ENCODE data around the gene ATN1.
A peak's percentile ranks its signal among the peaks of the same experiment; 100 is the strongest.

ATN1 gene

DNA sequence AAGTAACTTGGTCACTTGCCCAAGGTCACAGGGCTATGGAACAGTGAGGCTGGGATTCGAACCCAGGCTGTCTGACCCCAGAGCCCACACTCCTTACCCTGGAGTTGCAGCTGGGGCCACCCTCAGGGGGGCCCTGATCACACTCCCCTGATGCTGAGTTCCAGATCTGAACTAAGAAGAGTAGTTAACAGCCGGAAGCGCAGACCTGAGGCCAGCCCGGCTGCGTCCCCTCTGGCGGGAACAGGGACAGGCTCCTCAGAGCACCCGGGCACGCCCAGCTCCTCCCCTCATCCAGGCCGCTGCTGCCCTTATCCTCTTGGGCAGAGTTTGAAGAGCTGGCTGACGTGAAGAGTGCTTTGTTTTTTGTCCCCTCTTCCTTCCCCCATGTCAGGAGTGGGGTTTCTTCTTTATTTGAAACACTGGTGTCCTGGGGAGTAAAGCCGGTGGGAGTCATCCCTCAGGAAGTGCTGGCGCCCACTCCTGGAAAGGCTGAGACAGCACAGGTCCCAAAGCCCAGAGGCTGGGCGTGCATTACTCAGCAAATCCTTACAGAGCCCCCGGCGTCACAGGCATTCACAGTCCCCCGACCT is 34.0 kb downstream of the ATN1 start:
- peaks cover 23% of the 10 kb centered on the region for H3F3A ChIP-seq (ENCODE audit: control insufficient read depth, insufficient read depth)
- TF ChIP-seq, protein P1, sequence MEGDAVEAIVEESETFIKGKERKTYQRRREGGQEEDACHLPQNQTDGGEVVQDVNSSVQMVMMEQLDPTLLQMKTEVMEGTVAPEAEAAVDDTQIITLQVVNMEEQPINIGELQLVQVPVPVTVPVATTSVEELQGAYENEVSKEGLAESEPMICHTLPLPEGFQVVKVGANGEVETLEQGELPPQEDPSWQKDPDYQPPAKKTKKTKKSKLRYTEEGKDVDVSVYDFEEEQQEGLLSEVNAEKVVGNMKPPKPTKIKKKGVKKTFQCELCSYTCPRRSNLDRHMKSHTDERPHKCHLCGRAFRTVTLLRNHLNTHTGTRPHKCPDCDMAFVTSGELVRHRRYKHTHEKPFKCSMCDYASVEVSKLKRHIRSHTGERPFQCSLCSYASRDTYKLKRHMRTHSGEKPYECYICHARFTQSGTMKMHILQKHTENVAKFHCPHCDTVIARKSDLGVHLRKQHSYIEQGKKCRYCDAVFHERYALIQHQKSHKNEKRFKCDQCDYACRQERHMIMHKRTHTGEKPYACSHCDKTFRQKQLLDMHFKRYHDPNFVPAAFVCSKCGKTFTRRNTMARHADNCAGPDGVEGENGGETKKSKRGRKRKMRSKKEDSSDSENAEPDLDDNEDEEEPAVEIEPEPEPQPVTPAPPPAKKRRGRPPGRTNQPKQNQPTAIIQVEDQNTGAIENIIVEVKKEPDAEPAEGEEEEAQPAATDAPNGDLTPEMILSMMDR (IDR thresholded peaks at IDR 0.05; ENCODE audit: low read depth, low read length, poor library complexity, severe bottlenecking): peak; percentile 58
- no peak for TF ChIP-seq EZH2phosphoT487 (IDR thresholded peaks at IDR 0.05; ENCODE audit: borderline replicate concordance, low read length)
- no peak overlapping the region for H3K27ac ChIP-seq (ENCODE audit: low read depth, low read length)
- H4K20me1 ChIP-seq (ENCODE audit: control insufficient read depth, insufficient read depth, low read depth, low read length): no peaks in the 10 kb centered on the region; the same call in none of the 2 replicates
- H3K9me2 ChIP-seq (replicated peaks; ENCODE audit: control insufficient read depth, low read length): no peaks in the 10 kb centered on the region
- H3K9me3 ChIP-seq (ENCODE audit: control insufficient read depth, insufficient read depth, low read length): no peaks in the 10 kb centered on the region
- H3K4me1 ChIP-seq (ENCODE audit: control insufficient read depth, low read length): peaks cover 63% of the 10 kb centered on the region
- H3K4me3 ChIP-seq (ENCODE audit: low read length): peak overlapping the region; percentile 19
- H3K36me3 ChIP-seq (ENCODE audit: control insufficient read depth, low read length): peaks cover 28% of the 10 kb centered on the region
- peaks cover 55% of the 10 kb centered on the region for H3K27me3 ChIP-seq (ENCODE audit: control insufficient read depth, low read length)
- no peaks in the 10 kb centered on the region for H3K79me2 ChIP-seq (ENCODE audit: control insufficient read depth, low read length)
- peak overlapping the region; percentile 49 for H3K4me2 ChIP-seq (ENCODE audit: low read length)

DNA sequence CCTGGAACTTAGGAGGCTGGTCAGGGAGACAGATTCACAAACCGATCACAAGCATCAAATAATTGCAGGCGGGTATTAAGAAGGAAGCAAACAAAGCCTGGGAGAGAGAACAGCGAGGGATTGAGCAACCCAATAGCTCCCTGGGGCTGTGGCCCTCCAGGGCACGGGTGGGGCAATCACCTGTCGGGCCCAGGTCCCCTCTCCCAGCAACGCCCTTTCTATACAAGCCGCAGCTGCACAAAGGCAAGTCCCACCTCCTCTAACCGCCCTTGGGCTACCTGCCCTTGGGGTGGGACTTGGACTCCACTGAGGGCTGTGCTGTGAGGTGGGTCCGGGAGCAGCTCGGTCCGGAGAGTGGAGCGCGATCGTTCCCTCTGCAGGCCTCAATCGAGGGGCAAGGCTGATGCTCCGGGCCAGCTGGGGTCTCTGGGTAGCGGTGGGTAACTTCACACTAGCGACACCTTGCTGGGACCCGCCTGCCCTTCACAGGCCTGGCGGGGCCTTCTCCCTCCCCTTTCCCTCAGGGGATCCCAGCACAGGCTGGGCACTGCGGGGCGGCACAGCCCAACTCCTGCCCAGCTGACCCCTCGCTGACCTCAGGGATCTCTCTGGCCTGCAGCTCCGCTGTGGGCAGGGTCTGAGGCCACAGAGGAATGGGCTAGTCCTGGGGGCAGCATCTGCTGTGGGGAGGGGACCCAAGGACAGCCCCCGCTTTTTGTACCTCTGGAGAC is 34.7 kb downstream of the ATN1 start:
- H3K9me3 ChIP-seq (ENCODE audit: control insufficient read depth, insufficient read depth, low read length): no peaks in the 10 kb centered on the region
- no peaks in the 10 kb centered on the region for H3K79me2 ChIP-seq (ENCODE audit: control insufficient read depth, low read length)
- H3K4me2 ChIP-seq (ENCODE audit: low read length): peak overlapping the region; percentile 49
- H3K4me1 ChIP-seq (ENCODE audit: control insufficient read depth, low read length): peaks cover 63% of the 10 kb centered on the region
- peak overlapping the region; percentile 19; the same call in 1 of the 2 replicates for H3K4me3 ChIP-seq (ENCODE audit: low read length)
- TF ChIP-seq, protein P1 (IDR thresholded peaks at IDR 0.05; ENCODE audit: low read depth, low read length, poor library complexity, severe bottlenecking): no peak
- no peak for TF ChIP-seq EZH2phosphoT487 (IDR thresholded peaks at IDR 0.05; ENCODE audit: borderline replicate concordance, low read length)
- H3F3A ChIP-seq (ENCODE audit: control insufficient read depth, insufficient read depth): peaks cover 25% of the 10 kb centered on the region
- H3K36me3 ChIP-seq (ENCODE audit: control insufficient read depth, low read length): peaks cover 35% of the 10 kb centered on the region
- H4K20me1 ChIP-seq (ENCODE audit: control insufficient read depth, insufficient read depth, low read depth, low read length): no peaks in the 10 kb centered on the region; the same call in none of the 2 replicates
- H3K27me3 ChIP-seq (ENCODE audit: control insufficient read depth, low read length): peaks cover 48% of the 10 kb centered on the region
- H3K27ac ChIP-seq (ENCODE audit: low read depth, low read length): no peak overlapping the region
- H3K9me2 ChIP-seq (replicated peaks; ENCODE audit: control insufficient read depth, low read length): no peaks in the 10 kb centered on the region

DNA sequence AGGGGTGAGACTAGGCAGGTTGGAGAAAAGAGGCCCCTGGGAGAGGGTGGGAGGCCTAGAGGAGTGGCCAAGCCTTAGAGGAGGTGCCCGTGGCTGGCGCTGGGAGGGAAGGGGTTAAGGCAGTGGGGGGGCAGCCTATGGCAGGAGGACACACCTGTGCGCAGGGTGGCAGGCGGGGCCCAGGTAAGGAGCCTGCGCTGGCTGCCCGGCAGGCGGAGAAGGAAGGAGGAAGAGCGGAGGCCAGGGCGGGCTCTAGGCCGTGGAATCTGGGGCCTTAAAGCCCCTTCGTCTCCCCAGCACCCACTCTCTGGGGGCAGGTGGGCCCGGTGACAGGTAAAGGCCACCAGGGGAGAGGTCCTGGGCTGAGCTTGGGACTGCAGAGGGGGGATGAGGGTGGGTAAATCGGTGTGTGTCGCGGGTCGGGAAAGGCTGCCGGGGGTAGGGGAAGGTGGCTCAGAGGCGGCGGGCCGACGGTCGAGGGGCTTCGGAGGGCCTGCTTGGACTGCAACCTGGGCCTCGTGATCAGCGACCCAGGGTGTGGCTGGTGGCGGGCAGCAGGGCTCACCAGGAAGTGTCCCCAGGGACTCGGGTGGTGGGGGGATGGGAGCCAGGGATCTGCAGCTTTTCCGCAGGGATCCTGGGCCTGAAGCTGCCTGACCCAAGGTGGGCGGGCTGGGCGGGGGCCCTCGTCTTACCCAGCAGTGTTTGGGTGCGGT is 35.4 kb downstream of the ATN1 start:
- no peak overlapping the region for H3K27ac ChIP-seq (ENCODE audit: low read depth, low read length)
- H3K36me3 ChIP-seq (ENCODE audit: control insufficient read depth, low read length): peaks cover 42% of the 10 kb centered on the region
- peaks cover 5% of the 10 kb centered on the region for H3K79me2 ChIP-seq (ENCODE audit: control insufficient read depth, low read length)
- peaks cover 32% of the 10 kb centered on the region for H3F3A ChIP-seq (ENCODE audit: control insufficient read depth, insufficient read depth)
- peaks cover 6% of the 10 kb centered on the region for H4K20me1 ChIP-seq (ENCODE audit: control insufficient read depth, insufficient read depth, low read depth, low read length)
- TF ChIP-seq, protein P1 (IDR thresholded peaks at IDR 0.05; ENCODE audit: low read depth, low read length, poor library complexity, severe bottlenecking): no peak
- TF ChIP-seq EZH2phosphoT487 (IDR thresholded peaks at IDR 0.05; ENCODE audit: borderline replicate concordance, low read length): no peak
- peaks cover 58% of the 10 kb centered on the region for H3K4me1 ChIP-seq (ENCODE audit: control insufficient read depth, low read length)
- no peaks in the 10 kb centered on the region for H3K9me3 ChIP-seq (ENCODE audit: control insufficient read depth, insufficient read depth, low read length)
- no peak overlapping the region for H3K4me2 ChIP-seq (ENCODE audit: low read length)
- peaks cover 41% of the 10 kb centered on the region for H3K27me3 ChIP-seq (ENCODE audit: control insufficient read depth, low read length)
- H3K4me3 ChIP-seq (ENCODE audit: low read length): no peak overlapping the region
- no peaks in the 10 kb centered on the region for H3K9me2 ChIP-seq (replicated peaks; ENCODE audit: control insufficient read depth, low read length)

All from DOHH2 (cell line).